ENCODE results near the gene SSUH2. TPM values are rescaled to one million over a fixed set of nuclear protein-coding genes. Genes with fewer than 3 reads are reported as not detected.

Gene SSUH2
- total and polyA plus RNA-seq, 2 of the 13 experiments (the other 11 are each of a cell fraction or from before 2014, with no cell fraction given), result 38.1 to 136 TPM

DNA sequence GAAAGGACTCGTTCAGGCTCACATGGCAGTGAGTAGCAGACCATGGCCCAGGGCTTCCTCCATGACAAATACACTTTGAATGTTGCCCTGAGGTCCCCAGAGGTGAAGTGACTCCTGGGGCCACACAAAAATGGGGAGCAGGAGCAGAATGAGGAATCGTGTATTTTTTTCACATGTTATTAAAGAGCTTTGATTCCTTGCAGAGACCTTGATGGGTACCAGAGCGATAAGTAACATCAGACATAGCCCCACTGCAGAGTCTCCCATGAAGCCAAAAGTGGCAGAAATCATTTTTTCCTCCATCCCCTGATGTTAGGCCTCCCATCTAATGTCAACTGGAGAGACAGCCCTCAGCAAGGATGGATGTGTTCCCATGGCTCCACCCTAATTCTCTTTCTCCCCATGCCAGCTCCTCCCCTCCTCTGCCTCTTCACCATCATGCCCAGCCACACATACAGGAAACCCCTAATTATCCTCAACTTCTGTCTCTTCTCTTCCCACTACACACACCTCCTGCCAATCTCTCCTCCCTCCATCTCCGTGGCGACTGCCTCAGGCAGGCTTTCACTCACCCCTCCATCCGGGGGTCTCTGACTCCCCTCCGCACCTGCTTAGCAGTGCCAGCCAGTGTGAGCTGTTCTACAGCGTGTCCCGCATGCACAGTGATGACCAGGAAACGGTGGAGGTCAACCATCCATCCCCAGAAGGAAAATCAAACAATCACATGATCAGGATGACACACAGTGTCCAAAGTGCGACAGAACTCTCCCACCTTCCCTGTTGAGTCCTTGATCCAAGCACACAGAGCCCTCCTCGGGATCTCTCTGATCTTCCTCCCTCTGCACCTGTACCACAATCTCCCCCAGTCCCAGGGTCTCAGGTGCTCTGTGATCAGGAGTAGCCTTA, 7.1 kb upstream of the SSUH2 start (continued):
- no peak; the same call in 1 of the 2 replicates for TF ChIP-seq RFX3 (CRISPR knock-in tag; IDR thresholded peaks at IDR 0.05)
- TF ChIP-seq CCAR2 (optimal IDR thresholded peaks at IDR 0.05; ENCODE audit: low read depth, low read length), result no peak
- TF ChIP-seq ZMYM3 (CRISPR knock-in tag; IDR thresholded peaks at IDR 0.05), result peak; percentile 72
- no peak for TF ChIP-seq ZNF703 (CRISPR knock-in tag; IDR thresholded peaks at IDR 0.05; ENCODE audit: borderline replicate concordance)
- no peak for TF ChIP-seq PAX8 (CRISPR knock-in tag; IDR thresholded peaks at IDR 0.05; ENCODE audit: borderline replicate concordance)
- 0 out of 2 replicates have a peak, but pooled peaks have one; percentile 39 for TF ChIP-seq ONECUT2 (CRISPR knock-in tag; IDR thresholded peaks at IDR 0.05)
- no peak for TF ChIP-seq ARNT (IDR thresholded peaks at IDR 0.05)
- TF ChIP-seq, protein P1, sequence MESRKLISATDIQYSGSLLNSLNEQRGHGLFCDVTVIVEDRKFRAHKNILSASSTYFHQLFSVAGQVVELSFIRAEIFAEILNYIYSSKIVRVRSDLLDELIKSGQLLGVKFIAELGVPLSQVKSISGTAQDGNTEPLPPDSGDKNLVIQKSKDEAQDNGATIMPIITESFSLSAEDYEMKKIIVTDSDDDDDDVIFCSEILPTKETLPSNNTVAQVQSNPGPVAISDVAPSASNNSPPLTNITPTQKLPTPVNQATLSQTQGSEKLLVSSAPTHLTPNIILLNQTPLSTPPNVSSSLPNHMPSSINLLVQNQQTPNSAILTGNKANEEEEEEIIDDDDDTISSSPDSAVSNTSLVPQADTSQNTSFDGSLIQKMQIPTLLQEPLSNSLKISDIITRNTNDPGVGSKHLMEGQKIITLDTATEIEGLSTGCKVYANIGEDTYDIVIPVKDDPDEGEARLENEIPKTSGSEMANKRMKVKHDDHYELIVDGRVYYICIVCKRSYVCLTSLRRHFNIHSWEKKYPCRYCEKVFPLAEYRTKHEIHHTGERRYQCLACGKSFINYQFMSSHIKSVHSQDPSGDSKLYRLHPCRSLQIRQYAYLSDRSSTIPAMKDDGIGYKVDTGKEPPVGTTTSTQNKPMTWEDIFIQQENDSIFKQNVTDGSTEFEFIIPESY (CRISPR knock-in tag; IDR thresholded peaks at IDR 0.05), result peak; percentile 73
- TF ChIP-seq XBP1 (CRISPR knock-in tag; IDR thresholded peaks at IDR 0.05), result no peak
- no peak for TF ChIP-seq SSRP1 (CRISPR knock-in tag; IDR thresholded peaks at IDR 0.05)
- TF ChIP-seq, protein P2, sequence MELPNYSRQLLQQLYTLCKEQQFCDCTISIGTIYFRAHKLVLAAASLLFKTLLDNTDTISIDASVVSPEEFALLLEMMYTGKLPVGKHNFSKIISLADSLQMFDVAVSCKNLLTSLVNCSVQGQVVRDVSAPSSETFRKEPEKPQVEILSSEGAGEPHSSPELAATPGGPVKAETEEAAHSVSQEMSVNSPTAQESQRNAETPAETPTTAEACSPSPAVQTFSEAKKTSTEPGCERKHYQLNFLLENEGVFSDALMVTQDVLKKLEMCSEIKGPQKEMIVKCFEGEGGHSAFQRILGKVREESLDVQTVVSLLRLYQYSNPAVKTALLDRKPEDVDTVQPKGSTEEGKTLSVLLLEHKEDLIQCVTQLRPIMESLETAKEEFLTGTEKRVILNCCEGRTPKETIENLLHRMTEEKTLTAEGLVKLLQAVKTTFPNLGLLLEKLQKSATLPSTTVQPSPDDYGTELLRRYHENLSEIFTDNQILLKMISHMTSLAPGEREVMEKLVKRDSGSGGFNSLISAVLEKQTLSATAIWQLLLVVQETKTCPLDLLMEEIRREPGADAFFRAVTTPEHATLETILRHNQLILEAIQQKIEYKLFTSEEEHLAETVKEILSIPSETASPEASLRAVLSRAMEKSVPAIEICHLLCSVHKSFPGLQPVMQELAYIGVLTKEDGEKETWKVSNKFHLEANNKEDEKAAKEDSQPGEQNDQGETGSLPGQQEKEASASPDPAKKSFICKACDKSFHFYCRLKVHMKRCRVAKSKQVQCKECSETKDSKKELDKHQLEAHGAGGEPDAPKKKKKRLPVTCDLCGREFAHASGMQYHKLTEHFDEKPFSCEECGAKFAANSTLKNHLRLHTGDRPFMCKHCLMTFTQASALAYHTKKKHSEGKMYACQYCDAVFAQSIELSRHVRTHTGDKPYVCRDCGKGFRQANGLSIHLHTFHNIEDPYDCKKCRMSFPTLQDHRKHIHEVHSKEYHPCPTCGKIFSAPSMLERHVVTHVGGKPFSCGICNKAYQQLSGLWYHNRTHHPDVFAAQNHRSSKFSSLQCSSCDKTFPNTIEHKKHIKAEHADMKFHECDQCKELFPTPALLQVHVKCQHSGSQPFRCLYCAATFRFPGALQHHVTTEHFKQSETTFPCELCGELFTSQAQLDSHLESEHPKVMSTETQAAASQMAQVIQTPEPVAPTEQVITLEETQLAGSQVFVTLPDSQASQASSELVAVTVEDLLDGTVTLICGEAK (IDR thresholded peaks at IDR 0.05), result no peak
- TF ChIP-seq, protein P2 (CRISPR knock-in tag; IDR thresholded peaks at IDR 0.05), result peak; percentile 39; the same call in 1 of the 2 replicates
- peak; percentile 96 for TF ChIP-seq HNF4A (CRISPR knock-in tag; IDR thresholded peaks at IDR 0.05)
- TF ChIP-seq MEF2D (CRISPR knock-in tag; IDR thresholded peaks at IDR 0.05), result peak; percentile 90
- TF ChIP-seq NFYB (CRISPR knock-in tag; IDR thresholded peaks at IDR 0.05), result no peak
- 0 out of 2 replicates have a peak, but pooled peaks have one; percentile 43 for TF ChIP-seq FOXK1 (CRISPR knock-in tag; IDR thresholded peaks at IDR 0.05; ENCODE audit: borderline replicate concordance, low read depth)
- TF ChIP-seq, protein P3, sequence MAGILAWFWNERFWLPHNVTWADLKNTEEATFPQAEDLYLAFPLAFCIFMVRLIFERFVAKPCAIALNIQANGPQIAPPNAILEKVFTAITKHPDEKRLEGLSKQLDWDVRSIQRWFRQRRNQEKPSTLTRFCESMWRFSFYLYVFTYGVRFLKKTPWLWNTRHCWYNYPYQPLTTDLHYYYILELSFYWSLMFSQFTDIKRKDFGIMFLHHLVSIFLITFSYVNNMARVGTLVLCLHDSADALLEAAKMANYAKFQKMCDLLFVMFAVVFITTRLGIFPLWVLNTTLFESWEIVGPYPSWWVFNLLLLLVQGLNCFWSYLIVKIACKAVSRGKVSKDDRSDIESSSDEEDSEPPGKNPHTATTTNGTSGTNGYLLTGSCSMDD (CRISPR knock-in tag; IDR thresholded peaks at IDR 0.05), result no peak

Measured in HepG2 (cell line).